ENCODE measurements around the gene KLHDC4.

Gene KLHDC4

DNA sequence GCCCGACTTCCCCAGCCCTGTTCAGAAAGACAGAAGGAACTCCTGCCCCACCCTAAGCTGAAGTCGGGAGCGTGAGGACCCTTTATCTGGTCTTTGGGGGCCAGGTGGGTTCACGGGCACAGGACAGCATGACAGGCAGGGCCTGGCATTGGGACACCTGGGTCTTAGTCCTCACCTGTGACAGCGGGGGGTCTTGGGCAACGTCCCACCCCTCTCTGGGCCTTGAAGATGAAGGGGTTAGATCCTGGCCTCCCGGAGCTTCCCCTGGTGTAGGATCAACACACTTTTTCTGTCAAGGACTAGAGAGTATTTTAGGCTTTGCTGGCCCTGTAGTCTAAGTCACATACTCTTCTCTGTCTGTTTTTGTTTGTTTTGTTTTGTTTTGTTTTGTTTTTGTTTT lies 98.3 kb downstream of the KLHDC4 start:
- Histone ChIP-seq H3K27ac (ENCODE audit: low read depth, low read length) (no peak overlapping the region), H2BK15ac (replicated peaks; ENCODE audit: low read depth) (no peak overlapping the region), H3K79me1 (ENCODE audit: low read length) (no peaks in the 10 kb centered on the region), H3K23ac (ENCODE audit: low read length) (no peak overlapping the region), H4K8ac (ENCODE audit: low read depth, low read length) (no peak overlapping the region), H3K79me2 (ENCODE audit: control insufficient read depth, insufficient read depth, low read length) (no peaks in the 10 kb centered on the region), H3K27me3 (ENCODE audit: insufficient read depth, low read length, poor library complexity) (no peaks in the 10 kb centered on the region), H3K9ac (ENCODE audit: low read length) (no peak overlapping the region), H3K4ac (ENCODE audit: low read depth, low read length) (no peak overlapping the region), H3K36me3 (ENCODE audit: control insufficient read depth, insufficient read depth, low read length) (no peaks in the 10 kb centered on the region), H2AK5ac (ENCODE audit: low read length) (no peak overlapping the region), H3K18ac (ENCODE audit: low read length) (no peak overlapping the region), H3K4me2 (ENCODE audit: low read length) (no peak overlapping the region), H2BK5ac (ENCODE audit: low read length) (no peak overlapping the region), H2BK120ac (ENCODE audit: low read depth, low read length) (no peak overlapping the region), H3K56ac (ENCODE audit: low read length) (no peak overlapping the region), H3K4me1 (ENCODE audit: control insufficient read depth, low read depth, low read length) (no peaks in the 10 kb centered on the region), H3K4me3 (ENCODE audit: low read length) (no peak overlapping the region), H4K5ac (ENCODE audit: low read length) (no peak overlapping the region)
- WGBS (ENCODE audit: extremely low coverage, insufficient coverage, low lambda C conversion rate): no CpG with 5 or more reads among the region's 7 CpGs
- DNase-seq: no peak

GRCh38 chr16:87666919-87667318 lies 98.9 kb downstream of the KLHDC4 start:
- DNase-seq: no peak
- no peak overlapping the region for H3K56ac ChIP-seq (ENCODE audit: low read length)
- no peak overlapping the region for H2BK15ac ChIP-seq (replicated peaks; ENCODE audit: low read depth)
- H2AK5ac ChIP-seq (ENCODE audit: low read length): no peak overlapping the region
- no peak overlapping the region for H3K18ac ChIP-seq (ENCODE audit: low read length)
- no peak overlapping the region for H3K4me3 ChIP-seq (ENCODE audit: low read length)
- no peak overlapping the region for H2BK5ac ChIP-seq (ENCODE audit: low read length)
- H3K36me3 ChIP-seq (ENCODE audit: control insufficient read depth, insufficient read depth, low read length): no peaks in the 10 kb centered on the region
- no peaks in the 10 kb centered on the region for H3K79me2 ChIP-seq (ENCODE audit: control insufficient read depth, insufficient read depth, low read length)
- H2BK120ac ChIP-seq (ENCODE audit: low read depth, low read length): no peak overlapping the region
- H3K23ac ChIP-seq (ENCODE audit: low read length): no peak overlapping the region
- no peaks in the 10 kb centered on the region for H3K27me3 ChIP-seq (ENCODE audit: insufficient read depth, low read length, poor library complexity)
- no peak overlapping the region for H3K4me2 ChIP-seq (ENCODE audit: low read length)
- no peak overlapping the region for H3K9ac ChIP-seq (ENCODE audit: low read length)
- no peak overlapping the region for H3K27ac ChIP-seq (ENCODE audit: low read depth, low read length)
- H3K4ac ChIP-seq (ENCODE audit: low read depth, low read length): no peak overlapping the region
- no peaks in the 10 kb centered on the region for H3K79me1 ChIP-seq (ENCODE audit: low read length)
- H3K4me1 ChIP-seq (ENCODE audit: control insufficient read depth, low read depth, low read length): no peaks in the 10 kb centered on the region
- no peak overlapping the region for H4K8ac ChIP-seq (ENCODE audit: low read depth, low read length)
- H4K5ac ChIP-seq (ENCODE audit: low read length): no peak overlapping the region
- WGBS (ENCODE audit: extremely low coverage, insufficient coverage, low lambda C conversion rate): no CpG with 5 or more reads among the region's 16 CpGs

DNA sequence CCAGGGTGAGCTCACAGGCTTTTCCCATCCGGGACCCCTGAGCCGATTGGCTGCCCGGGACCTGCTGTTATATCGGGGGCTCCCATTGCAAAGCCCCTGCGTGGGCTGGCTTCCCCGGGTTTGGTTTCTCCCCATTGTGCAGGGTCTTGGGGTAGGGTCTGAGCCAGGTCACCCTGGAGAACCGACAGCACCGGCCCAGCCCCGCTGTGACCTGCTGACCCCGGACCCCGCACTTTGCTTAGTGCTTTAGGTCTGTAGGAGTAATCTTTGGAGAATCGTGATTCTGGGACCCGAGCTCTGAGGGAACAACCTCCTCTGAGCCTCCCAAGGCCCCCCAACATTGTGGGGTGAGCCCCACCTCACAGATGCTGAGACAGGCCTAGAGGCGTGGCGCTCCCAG lies 100.6 kb downstream of the KLHDC4 start:
- Histone ChIP-seq H3K4me3 (ENCODE audit: low read length) (no peak overlapping the region), H3K4ac (ENCODE audit: low read depth, low read length) (no peak overlapping the region), H2AK5ac (ENCODE audit: low read length) (no peak overlapping the region), H2BK15ac (replicated peaks; ENCODE audit: low read depth) (no peak overlapping the region), H3K23ac (ENCODE audit: low read length) (no peak overlapping the region), H3K79me2 (ENCODE audit: control insufficient read depth, insufficient read depth, low read length) (no peaks in the 10 kb centered on the region), H3K79me1 (ENCODE audit: low read length) (no peaks in the 10 kb centered on the region), H3K9ac (ENCODE audit: low read length) (no peak overlapping the region), H3K27me3 (ENCODE audit: insufficient read depth, low read length, poor library complexity) (no peaks in the 10 kb centered on the region), H2BK120ac (ENCODE audit: low read depth, low read length) (no peak overlapping the region), H3K4me2 (ENCODE audit: low read length) (no peak overlapping the region), H2BK5ac (ENCODE audit: low read length) (no peak overlapping the region), H3K18ac (ENCODE audit: low read length) (no peak overlapping the region), H3K4me1 (ENCODE audit: control insufficient read depth, low read depth, low read length) (no peaks in the 10 kb centered on the region), H3K27ac (ENCODE audit: low read depth, low read length) (no peak overlapping the region), H3K36me3 (ENCODE audit: control insufficient read depth, insufficient read depth, low read length) (no peaks in the 10 kb centered on the region), H3K56ac (ENCODE audit: low read length) (no peak overlapping the region), H4K5ac (ENCODE audit: low read length) (no peak overlapping the region), H4K8ac (ENCODE audit: low read depth, low read length) (no peak overlapping the region)
- WGBS (ENCODE audit: extremely low coverage, insufficient coverage, low lambda C conversion rate): no CpG with 5 or more reads among the region's 15 CpGs
- no peak for DNase-seq

DNA sequence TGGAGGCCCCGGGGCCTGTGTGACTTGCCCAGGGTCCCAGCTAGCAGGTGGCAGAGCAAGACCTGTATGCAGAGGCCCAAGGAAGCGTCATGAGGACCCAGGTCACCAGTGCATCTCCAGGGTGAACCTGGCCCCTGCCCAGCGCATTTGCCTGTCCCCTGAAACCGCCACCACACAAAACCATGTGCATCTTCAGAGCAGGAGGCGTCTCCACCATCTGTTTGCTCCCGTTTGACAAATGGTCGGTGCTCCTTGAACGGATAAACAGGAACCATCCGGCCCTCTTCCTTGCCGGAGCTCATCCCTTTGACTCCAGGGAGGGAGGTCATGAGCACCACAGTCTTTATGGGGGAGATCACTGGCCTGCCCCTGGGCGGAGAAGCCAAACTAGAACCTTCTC lies 101.0 kb downstream of the KLHDC4 start:
- Histone ChIP-seq H3K79me2 (ENCODE audit: control insufficient read depth, insufficient read depth, low read length) (no peaks in the 10 kb centered on the region), H3K4me2 (ENCODE audit: low read length) (no peak overlapping the region), H3K36me3 (ENCODE audit: control insufficient read depth, insufficient read depth, low read length) (no peaks in the 10 kb centered on the region), H3K9ac (ENCODE audit: low read length) (no peak overlapping the region), H3K79me1 (ENCODE audit: low read length) (no peaks in the 10 kb centered on the region), H2AK5ac (ENCODE audit: low read length) (no peak overlapping the region), H3K27ac (ENCODE audit: low read depth, low read length) (no peak overlapping the region), H4K8ac (ENCODE audit: low read depth, low read length) (no peak overlapping the region), H3K4me3 (ENCODE audit: low read length) (no peak overlapping the region), H2BK5ac (ENCODE audit: low read length) (no peak overlapping the region), H3K4me1 (ENCODE audit: control insufficient read depth, low read depth, low read length) (no peaks in the 10 kb centered on the region), H4K5ac (ENCODE audit: low read length) (no peak overlapping the region), H3K18ac (ENCODE audit: low read length) (no peak overlapping the region), H2BK15ac (replicated peaks; ENCODE audit: low read depth) (no peak overlapping the region), H3K27me3 (ENCODE audit: insufficient read depth, low read length, poor library complexity) (no peaks in the 10 kb centered on the region), H3K4ac (ENCODE audit: low read depth, low read length) (no peak overlapping the region), H3K23ac (ENCODE audit: low read length) (no peak overlapping the region), H2BK120ac (ENCODE audit: low read depth, low read length) (no peak overlapping the region), H3K56ac (ENCODE audit: low read length) (no peak overlapping the region)
- no CpG with 5 or more reads among the region's 11 CpGs for WGBS (ENCODE audit: extremely low coverage, insufficient coverage, low lambda C conversion rate)
- DNase-seq: no peak

GRCh38 chr16:87662254-87663204 lies 103.3 kb downstream of the KLHDC4 start:
- no peaks in the 10 kb centered on the region for H3K4me1 ChIP-seq (ENCODE audit: control insufficient read depth, low read depth, low read length)
- H3K4me3 ChIP-seq (ENCODE audit: low read length): no peak overlapping the region
- no peak overlapping the region for H4K8ac ChIP-seq (ENCODE audit: low read depth, low read length)
- H2BK5ac ChIP-seq (ENCODE audit: low read length): no peak overlapping the region
- H3K4me2 ChIP-seq (ENCODE audit: low read length): no peak overlapping the region
- H3K36me3 ChIP-seq (ENCODE audit: control insufficient read depth, insufficient read depth, low read length): no peaks in the 10 kb centered on the region
- H4K5ac ChIP-seq (ENCODE audit: low read length): no peak overlapping the region
- H3K56ac ChIP-seq (ENCODE audit: low read length): no peak overlapping the region
- H3K23ac ChIP-seq (ENCODE audit: low read length): no peak overlapping the region
- H3K79me1 ChIP-seq (ENCODE audit: low read length): no peaks in the 10 kb centered on the region
- no peak for DNase-seq
- no peak overlapping the region for H2AK5ac ChIP-seq (ENCODE audit: low read length)
- no peak overlapping the region for H3K9ac ChIP-seq (ENCODE audit: low read length)
- no peak overlapping the region for H2BK15ac ChIP-seq (replicated peaks; ENCODE audit: low read depth)
- H3K27me3 ChIP-seq (ENCODE audit: insufficient read depth, low read length, poor library complexity): no peaks in the 10 kb centered on the region
- no peak overlapping the region for H3K4ac ChIP-seq (ENCODE audit: low read depth, low read length)
- no peak overlapping the region for H3K18ac ChIP-seq (ENCODE audit: low read length)
- no CpG with 5 or more reads among the region's 25 CpGs for WGBS (ENCODE audit: extremely low coverage, insufficient coverage, low lambda C conversion rate)
- H2BK120ac ChIP-seq (ENCODE audit: low read depth, low read length): no peak overlapping the region
- no peak overlapping the region for H3K27ac ChIP-seq (ENCODE audit: low read depth, low read length)
- no peaks in the 10 kb centered on the region for H3K79me2 ChIP-seq (ENCODE audit: control insufficient read depth, insufficient read depth, low read length)

DNA sequence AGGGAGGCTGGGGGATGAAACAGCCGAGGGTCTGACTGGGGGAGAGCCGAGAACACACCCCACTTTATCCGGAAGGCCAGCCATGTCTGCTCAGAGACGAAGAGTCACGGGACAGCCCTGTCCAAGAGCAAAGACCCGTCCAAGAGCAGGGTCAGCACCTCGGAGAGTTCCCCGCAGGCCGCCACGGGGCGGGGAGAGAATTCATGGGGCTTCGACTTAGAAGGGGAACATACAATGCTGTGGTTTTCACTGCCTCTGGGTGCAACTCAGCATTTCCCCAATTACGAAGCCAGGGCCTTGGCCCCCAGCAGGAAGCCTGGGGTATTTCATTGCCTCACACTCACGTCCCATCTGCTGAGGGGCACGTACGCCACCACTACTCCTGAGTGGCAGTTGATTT lies 104.2 kb downstream of the KLHDC4 start:
- Histone ChIP-seq H3K4me1 (ENCODE audit: control insufficient read depth, low read depth, low read length) (no peaks in the 10 kb centered on the region), H3K79me1 (ENCODE audit: low read length) (no peaks in the 10 kb centered on the region), H3K4ac (ENCODE audit: low read depth, low read length) (no peak overlapping the region), H4K5ac (ENCODE audit: low read length) (no peak overlapping the region), H3K79me2 (ENCODE audit: control insufficient read depth, insufficient read depth, low read length) (no peaks in the 10 kb centered on the region), H2AK5ac (ENCODE audit: low read length) (no peak overlapping the region), H2BK120ac (ENCODE audit: low read depth, low read length) (no peak overlapping the region), H3K4me3 (ENCODE audit: low read length) (no peak overlapping the region), H3K36me3 (ENCODE audit: control insufficient read depth, insufficient read depth, low read length) (no peaks in the 10 kb centered on the region), H3K18ac (ENCODE audit: low read length) (no peak overlapping the region), H3K27me3 (ENCODE audit: insufficient read depth, low read length, poor library complexity) (no peaks in the 10 kb centered on the region), H3K9ac (ENCODE audit: low read length) (no peak overlapping the region), H3K4me2 (ENCODE audit: low read length) (no peak overlapping the region), H2BK5ac (ENCODE audit: low read length) (no peak overlapping the region), H3K56ac (ENCODE audit: low read length) (no peak overlapping the region), H3K27ac (ENCODE audit: low read depth, low read length) (no peak overlapping the region), H3K23ac (ENCODE audit: low read length) (no peak overlapping the region), H2BK15ac (replicated peaks; ENCODE audit: low read depth) (no peak overlapping the region), H4K8ac (ENCODE audit: low read depth, low read length) (no peak overlapping the region)
- DNase-seq: peak; percentile 76
- WGBS (ENCODE audit: extremely low coverage, insufficient coverage, low lambda C conversion rate): no CpG with 5 or more reads among the region's 16 CpGs
